Astrocyte of the spinal cord (primary cell): ENCODE data around the gene ID2.

ENCODE experiments used
- DNase-seq: peaks from one replicate; pipeline ENCODE4 v3.0.0; 2011; ENCODE audit warnings: low read depth, low spot score
- H3K4me3 ChIP-seq: 2 replicates; pipeline ENCODE4 v1.5.1; 2011; ENCODE audit warnings: low read depth, mild to moderate bottlenecking, low read length, moderate library complexity
- CTCF ChIP-seq: IDR thresholded peaks from 2 replicates; pipeline ENCODE4 v1.5.1; 2012; ENCODE audit warnings: low read depth, mild to moderate bottlenecking, low read length, inconsistent platforms
- in situ Hi-C: cut with HindIII; loops from 2 replicates; pipeline ENCODE4 v1.10.0; 2017; ENCODE audit warnings: low sequenced_read_pairs

ID2 gene

GRCh38 chr2:8694737-8695136 lies 12.9 kb downstream of the ID2 start:
- TF ChIP-seq CTCF, result no peak
- H3K4me3 ChIP-seq, result no peak overlapping the region
- in situ Hi-C loops, result no loop called here
- DNase-seq, result peak; percentile 49

GRCh38 chr2:8697190-8697589 lies 15.3 kb downstream of the ID2 start:
- in situ Hi-C loops, result no loop called here
- no peak for DNase-seq
- no peak overlapping the region for H3K4me3 ChIP-seq
- TF ChIP-seq CTCF, result no peak

GRCh38 chr2:8699839-8700238 lies 18.0 kb downstream of the ID2 start:
- no peak for DNase-seq
- no peak overlapping the region for H3K4me3 ChIP-seq
- in situ Hi-C loops, result no loop called here
- TF ChIP-seq CTCF, result no peak

- no peak for TF ChIP-seq CTCF
- DNase-seq, result no peak
- in situ Hi-C loops, result no loop called here
- no peak overlapping the region for H3K4me3 ChIP-seq
These were observed 20.0 kb downstream of the ID2 start for GRCh38 chr2:8701681-8702379.

- in situ Hi-C loops, result no loop called here
- TF ChIP-seq CTCF, result no peak
- DNase-seq, result no peak
- no peak overlapping the region for H3K4me3 ChIP-seq
These were observed 23.1 kb downstream of the ID2 start for GRCh38 chr2:8704906-8705305.

- DNase-seq, result no peak
- no peak overlapping the region for H3K4me3 ChIP-seq
- in situ Hi-C loops, result no loop called here
- TF ChIP-seq CTCF, result no peak
These were observed 27.8 kb downstream of the ID2 start for GRCh38 chr2:8709611-8710010.
